GDM1 (cell line): ENCODE data around the gene RBM14.
"Not testable (repeated sequence)": the region's sequence is repeated elsewhere in the genome, so short reads cannot be mapped to it uniquely, and the experiment has no call there.

Experiments used
- DNase-seq: peaks from one replicate; lab custom pipeline; 2025; lab: John Stamatoyannopoulos, UW

RBM14 gene

DNA sequence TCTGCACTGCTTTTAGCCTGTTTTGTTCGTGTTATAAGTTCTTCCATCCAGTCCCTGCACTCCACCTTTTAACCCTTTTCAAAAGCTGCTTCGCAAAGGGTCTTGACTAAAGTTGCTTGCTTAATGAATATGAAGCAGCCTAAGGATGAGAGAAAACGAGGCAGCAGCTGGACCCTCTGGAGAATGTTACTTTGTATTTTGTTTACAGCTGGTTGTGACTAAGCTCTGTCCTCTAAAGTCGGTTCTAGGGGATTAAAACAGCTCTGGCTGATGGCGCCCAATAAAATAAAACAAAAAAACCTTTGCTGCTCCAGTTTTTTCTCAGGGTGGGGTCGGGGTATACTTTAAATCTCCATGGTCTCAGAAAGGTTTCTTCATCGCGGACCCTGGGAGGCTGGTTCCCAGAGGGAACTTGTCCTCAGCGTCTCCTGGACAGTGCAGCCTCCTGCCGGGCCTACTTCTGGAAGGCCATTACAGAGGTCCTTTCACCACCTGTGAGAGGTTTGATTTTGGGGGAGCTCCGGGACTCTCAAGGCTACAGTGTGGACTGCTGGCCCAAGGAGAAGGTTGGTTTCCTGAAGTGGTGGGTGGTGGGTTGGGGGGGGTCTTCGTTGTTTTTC, 21.2 kb downstream of the RBM14 start:
- DNase-seq = no peak

DNA sequence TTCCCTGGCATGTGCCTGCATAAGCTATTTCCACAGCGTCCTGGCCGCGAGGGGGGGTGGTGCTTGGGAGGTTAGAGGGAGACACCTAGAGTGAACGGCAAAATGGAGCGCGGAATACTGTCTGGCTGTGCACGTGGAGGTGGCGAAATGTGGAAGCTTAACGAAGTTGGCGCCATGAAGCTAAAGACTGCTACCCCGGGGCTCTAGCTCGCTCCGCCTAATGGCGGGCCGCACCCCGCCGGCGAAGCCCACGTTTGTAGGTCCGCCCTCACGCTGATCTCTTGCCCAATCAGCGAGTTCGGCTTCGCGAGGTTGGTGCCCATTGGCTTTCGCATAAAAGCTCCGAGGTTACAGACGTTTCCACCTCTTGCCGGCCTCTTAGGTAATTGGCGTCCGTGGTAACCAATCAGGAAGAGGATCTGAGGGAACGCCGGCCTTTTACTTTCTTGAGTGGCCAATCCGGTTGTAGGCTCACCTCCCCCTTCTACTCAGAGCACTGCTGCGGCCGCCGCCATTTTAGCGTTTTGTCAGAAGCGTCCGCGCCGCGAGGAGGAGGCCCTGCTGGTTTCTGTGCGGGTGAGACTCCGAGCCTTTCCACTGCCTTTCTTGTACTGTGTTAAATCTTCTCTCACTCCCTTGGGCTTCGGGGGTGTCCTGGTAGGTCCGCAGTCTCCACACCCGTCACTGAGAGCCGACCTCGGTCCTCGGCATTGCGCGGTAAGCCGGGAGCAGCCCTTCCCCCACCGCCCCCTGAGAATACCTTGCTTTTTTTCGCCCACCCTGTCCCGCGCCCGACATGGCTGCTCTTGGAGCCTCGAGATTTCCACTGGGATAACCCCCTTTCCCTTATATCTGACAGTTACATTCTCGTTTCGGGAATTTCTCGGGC, 22.0 kb downstream of the RBM14 start, which contains the start of gene RBM4:
RBM4 (plus strand) TSS at position 527 of the 889 bp plus-strand sequence. CDS start 1,009 bp downstream, outside the sequence.
- peak; percentile 98 for DNase-seq

DNA sequence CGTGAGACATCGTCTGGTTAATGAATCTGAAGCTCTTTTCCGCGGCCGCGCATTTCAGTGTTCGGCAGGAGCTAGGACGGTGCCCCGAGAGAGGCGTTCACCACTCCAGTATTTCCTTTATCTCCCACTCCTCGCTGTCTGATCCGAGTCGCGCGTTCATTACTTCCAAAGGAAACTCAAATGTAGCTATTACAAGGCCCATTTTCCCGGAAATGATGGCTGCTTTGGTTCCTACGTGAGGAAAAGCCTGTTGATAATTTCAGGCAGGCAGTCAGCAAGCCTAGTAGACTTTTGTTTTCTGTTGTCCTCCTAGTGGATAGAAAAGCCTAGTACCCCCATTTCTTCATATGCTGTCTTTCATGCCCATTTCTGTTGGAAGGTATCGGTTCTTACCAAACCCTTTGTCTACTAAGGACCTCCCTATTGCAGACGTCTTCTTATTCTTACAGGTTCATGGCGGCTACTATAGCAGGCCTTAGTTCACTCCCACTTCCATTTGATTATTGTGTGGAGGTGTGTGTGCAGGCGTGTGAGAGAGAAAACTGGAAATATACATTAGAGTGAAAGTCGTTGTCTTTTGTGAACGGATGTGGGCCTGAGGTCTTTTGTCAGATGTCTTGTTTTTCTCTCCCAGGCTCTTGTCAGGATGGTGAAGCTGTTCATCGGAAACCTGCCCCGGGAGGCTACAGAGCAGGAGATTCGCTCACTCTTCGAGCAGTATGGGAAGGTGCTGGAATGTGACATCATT, 22.8 kb downstream of the RBM14 start:
- no peak for DNase-seq

DNA sequence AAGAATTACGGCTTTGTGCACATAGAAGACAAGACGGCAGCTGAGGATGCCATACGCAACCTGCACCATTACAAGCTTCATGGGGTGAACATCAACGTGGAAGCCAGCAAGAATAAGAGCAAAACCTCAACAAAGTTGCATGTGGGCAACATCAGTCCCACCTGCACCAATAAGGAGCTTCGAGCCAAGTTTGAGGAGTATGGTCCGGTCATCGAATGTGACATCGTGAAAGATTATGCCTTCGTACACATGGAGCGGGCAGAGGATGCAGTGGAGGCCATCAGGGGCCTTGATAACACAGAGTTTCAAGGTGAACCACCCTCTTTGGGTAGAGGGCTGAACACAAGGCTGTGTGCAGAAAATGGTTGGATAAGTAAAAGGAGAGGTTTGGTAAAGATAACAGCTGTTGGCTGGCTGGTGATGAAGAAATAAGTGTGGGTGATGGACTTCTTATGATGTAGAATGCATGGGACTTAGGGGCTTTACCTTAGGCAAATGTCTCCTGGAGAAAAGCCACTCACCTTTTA, 23.4 kb downstream of the RBM14 start:
- not testable (repeated sequence) for DNase-seq

DNA sequence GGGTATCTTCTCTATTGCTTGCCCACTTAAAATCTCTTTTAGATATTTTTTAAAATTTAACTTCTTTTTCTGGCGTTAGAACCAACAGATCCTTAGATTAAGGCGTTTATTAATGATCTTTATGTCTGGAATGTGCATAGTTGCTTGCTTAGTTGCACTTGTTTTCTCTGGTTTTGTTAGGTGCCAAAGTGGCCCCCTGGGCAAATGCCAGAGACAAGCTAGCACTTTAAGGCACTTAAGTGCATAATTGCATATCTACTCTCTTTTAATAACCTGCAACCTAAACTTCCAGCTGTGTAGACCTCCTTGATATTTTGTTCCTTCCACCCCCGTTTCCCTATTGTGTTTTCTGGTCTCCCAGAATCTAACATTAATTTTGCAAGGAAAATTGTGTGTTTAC, 25.4 kb downstream of the RBM14 start:
- DNase-seq = no peak

DNA sequence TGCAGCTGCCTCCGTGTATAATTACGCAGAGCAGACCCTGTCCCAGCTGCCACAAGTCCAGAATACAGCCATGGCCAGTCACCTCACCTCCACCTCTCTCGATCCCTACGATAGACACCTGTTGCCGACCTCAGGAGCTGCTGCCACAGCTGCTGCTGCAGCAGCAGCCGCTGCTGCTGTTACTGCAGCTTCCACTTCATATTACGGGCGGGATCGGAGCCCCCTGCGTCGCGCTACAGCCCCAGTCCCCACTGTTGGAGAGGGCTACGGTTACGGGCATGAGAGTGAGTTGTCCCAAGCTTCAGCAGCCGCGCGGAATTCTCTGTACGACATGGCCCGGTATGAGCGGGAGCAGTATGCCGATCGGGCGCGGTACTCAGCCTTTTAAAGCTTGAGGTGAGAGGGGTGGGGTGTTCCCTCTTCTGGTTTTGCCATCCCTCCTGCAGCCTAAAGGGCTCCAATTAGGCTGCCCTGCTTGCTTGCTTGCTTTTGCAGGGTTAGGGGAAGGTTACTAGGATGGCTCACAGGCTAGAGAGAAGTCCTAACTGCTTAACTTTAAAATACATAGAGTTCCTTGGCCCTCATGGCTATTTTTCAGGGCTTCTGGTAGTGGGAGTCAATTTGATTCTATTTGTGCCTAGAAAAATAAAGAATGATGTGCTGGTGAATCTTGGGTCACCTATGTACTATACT, 27.5 kb downstream of the RBM14 start:
- DNase-seq = no peak

DNA sequence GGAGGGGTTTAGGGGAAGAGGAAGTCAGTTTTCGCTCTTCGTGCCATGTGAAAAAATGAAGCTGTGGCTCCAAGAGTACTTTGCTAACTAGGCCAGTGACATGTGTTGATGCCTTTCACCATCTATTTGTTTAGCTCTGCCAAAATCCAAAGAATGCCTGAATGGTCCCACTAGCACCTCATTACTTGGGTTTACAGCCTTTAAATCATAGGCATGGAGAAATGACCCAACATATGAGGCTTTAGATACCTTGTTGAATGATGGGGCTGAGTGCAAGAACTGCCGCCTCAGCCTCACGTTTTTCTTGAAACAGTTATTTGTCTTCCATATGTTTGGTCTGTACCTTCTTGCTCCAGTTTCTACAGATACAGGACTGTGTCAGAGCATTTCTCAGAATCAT, 30.4 kb downstream of the RBM14 start:
- no peak for DNase-seq

DNA sequence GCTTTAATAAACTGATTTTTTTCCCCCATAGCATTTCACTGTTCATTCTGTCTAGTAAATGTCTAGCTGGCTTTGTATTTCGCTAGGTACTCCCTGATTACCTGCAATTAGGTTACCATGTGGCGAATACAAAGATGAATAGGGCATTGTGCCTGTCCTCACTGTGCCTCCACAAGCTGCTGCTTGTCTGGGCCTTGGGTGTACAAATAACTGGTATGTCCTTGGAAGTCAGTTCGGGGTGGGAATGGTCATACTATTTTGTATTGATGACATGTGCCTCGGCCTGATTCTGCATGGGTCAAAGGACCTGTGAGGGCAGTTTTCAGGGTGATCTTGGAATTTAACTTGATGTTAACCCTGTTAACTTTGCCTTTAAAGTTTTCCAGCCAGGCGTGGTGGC, 33.5 kb downstream of the RBM14 start:
- DNase-seq = no peak

DNA sequence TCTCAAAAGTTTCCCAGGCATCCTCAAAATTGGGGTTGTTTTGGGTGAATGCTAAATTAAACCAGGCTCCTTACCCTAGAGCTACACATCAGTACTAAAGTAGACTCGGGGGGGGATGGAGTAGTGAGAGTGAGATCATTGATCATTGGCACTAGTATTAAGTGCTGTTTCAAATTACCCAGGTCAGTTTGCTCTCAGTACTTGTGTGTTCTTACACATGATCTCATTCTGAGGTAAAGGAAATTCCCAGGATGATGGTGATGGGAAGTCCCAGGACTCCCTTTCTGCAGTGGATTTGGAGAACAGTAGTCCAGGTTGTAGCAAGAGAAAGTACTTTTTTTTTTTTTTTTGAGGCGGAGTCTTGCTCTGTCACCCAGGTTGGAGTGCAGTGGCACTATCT, 34.6 kb downstream of the RBM14 start:
- no peak for DNase-seq

DNA sequence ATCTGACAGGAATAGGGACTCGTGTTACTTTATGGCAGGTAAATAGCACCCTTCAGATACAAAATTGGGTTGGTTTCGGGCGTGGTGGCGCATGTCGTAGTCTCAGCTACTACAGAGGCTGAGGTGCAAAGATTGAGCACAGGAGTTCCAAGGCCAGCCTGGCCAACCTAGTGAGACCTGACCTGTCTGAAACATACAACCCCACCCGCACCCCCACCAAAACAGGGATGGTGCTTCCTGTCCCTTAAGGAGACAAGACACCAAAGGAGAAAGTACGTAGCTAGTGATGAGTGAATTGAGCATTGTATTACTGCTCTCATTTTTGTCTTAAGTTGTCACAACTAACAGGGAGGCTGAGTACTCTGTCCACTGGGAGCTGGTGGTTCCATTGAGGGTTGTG, 36.2 kb downstream of the RBM14 start:
- DNase-seq = no peak

DNA sequence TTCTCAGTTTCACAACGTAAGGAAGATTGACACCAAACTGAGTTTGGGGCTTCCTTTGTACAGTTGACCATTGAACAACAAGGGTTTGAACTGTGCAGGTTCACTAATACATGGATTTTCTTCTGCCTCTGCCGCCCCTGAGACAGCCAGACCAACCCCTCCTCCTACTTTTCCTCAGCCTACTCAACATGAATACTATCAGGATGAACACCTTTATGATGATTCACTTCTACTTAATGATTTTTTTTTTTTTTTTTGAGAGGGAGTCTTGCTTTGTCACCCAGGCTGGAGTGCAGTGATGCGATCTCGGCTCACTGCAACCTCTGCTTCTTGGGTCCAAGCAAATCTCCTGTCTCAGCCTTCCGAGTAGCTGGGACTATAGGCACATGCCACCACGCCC, 36.7 kb downstream of the RBM14 start:
- DNase-seq = no peak

DNA sequence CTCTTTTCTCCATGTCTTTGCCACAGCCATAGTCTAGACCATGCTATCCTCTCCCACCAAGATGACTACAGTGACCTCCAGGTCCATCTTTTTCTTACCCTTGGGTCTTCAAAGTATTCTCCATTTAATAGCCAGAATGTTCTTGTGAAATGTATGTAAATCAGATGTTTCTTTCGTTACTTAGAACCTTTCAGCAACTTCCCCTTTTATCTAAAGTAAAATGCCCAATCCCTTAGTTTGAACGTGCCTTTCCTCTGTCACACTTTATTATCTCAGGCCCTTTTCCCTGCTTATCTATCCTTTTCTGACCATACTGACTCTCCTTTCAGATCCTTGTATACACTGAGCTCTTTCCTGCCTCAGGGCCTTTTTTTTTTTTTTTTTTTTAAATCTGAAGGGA, 43.3 kb downstream of the RBM14 start:
- DNase-seq = no peak

DNA sequence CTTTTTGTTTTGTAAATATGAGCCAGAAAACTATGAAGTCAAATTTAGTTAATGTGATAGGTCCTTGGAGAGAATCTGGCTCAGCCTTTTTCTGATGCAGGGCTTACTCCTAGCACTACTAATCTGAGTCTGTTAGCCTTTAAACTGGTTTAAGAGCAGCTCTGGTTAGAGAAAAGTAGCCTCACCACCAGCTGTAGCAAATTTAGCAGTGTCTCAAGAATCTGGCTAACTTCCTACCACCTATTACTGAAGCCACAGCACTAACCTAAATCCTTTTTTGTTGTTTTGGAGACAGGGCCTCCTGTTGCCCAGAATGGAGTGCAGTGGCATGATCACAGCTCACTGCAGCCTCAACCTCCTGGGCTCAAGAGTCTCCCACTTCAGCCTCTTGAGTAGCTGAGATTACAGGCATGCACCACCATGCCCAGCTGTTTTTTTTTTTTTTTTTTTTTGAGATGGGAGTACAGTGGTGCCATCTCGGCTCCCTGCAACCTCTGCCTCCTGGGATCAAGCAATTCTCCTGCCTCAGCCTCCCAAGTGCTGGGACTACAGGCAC, 47.4 kb downstream of the RBM14 start:
- DNase-seq = no peak

DNA sequence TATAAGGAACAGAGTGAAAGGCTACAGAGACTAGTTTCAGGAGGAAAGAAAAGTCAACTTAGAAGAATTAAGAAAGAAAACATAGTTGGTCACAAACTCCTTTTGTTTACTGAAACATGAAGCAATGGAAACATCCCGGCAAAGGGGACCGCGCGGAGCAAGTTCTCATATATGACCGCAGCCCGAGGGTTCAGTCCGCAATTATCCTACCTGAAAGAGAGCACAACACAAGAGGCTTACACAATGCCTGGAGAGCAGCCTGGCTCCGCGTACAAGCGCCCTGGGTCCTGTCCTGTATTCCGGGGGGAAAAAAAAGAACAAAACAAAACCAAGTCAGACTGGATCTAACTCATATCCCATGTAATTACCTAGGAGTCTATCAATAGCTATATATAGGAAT, 48.9 kb downstream of the RBM14 start:
- DNase-seq = no peak

DNA sequence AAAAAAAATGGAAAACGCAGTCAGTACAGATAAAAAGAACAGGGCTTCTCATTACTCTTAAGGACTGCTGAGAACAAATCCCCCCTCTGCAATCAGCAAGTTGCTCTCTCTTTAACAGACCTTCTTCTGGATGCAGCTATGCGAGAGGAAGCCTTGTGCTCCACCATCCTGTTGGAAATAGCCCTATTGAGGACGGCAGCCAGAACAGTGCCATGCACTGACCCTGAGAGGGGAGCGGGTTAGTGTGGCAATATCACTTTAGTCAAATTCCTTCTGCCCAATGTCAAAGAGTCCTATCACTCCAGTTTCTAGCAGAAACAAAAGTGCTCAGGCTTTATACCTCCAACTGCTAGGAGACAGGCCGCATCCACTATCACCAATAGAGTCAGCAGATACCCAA, 54.4 kb downstream of the RBM14 start:
- DNase-seq = no peak

DNA sequence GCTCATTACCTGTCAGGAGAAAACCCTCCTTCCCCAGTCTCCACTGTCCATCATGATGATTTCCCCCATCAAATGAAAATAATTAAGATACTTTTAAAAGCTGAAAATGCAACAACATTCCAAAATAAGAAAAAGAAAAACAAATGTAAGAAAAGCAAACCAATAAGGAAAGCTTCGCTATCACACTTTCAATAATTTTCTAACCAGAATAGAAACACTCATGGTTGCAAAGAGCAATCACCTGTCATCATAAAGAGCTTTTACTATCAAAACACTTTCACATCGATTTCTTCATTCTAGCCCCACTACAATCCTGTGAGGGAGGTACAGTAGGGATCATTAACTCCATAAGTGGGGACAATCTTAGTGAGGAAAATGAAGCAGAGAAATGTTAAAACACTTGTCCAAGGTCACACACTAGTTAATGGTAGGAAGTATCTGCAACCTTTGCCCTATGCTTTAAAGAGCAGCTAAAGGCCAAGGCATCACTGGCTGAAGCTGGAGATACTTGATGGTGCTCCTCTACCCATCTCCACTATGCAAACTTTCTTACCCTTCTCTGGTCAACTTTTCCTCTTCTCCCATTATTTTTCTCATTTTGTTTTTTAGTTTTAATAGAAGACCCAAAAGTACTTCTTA, 58.7 kb downstream of the RBM14 start:
- DNase-seq = no peak

DNA sequence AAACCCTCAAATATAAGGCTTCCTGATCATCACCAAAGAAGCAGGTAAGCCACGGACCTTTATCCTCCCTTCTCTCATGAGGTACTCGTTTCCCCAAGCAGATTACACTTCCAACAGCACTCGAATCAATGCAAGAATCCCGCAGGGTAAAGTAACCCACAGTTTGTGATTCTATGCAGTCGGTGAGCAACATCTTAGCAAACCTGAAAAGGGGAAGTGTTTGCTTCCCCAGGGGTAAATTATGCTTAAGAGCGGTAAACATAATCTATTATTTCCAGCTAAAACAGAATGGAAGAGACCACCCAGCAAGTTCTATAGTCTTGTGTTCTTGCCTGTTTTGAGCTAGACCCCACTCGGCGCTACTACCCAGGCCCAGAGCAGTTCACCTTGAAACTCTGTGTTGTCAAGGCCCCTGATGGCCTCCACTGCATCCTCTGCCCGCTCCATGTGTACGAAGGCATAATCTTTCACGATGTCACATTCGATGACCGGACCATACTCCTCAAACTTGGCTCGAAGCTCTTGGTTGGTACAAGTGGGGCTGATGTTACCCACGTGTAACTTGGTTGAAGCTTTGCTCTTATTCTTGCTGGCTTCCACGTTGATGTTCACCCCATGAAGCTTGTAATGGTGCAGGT, 60.0 kb downstream of the RBM14 start:
- no peak for DNase-seq
